HL-60/S4 treated with phorbol 12-myristate 13-acetate at 8.2 ng/mL for 4 days and 3 days (cell line): ENCODE measurements around the gene TRRAP.
"Not testable (repeated sequence)": the region's sequence is repeated elsewhere in the genome, so short reads cannot be mapped to it uniquely, and the experiment has no call there.

ENCODE experiments used
- in situ Hi-C: fragments of 300-500 bp; cut with MboI; formaldehyde crosslinking; loops from 2 replicates; pipeline ENCODE4 v1.15.0; 2022; ENCODE audit warnings: low sequenced_read_pairs

The TRRAP gene

DNA sequence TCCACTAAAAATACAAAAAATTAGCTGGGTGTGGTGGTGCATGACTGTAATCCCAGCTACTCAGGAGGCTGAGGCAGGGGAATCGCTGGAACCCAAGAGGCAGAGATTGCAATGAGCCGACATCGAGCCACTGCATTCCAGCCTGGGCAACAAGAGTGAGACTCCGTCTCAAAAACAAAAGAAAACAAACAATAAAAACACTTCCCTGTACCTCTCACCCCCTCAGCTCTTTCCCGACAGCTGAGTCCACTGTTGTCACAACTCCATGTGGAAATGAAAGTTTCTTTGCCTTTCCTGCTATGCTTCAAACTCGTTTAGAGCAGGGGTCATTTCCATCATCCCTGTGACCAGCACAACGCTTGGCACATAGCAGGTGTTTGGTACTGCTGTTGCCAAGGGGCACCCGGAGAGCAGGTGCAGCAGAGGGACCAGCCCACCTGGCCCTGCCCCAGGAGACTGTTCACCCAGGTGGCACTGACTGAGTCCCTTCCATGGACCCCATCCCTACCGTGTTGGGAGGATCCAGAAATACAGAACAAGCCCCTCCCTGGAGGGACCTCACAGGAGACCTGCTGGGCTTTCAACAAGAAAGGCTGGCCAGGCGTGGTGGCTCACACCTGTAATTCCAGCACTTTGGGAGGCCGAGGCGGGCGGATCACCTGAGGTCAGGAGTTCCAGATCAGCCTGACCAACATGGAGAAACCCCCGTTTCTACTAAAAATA is 13.4 kb upstream of the TRRAP start:
- in situ Hi-C loops: no loop called here

DNA sequence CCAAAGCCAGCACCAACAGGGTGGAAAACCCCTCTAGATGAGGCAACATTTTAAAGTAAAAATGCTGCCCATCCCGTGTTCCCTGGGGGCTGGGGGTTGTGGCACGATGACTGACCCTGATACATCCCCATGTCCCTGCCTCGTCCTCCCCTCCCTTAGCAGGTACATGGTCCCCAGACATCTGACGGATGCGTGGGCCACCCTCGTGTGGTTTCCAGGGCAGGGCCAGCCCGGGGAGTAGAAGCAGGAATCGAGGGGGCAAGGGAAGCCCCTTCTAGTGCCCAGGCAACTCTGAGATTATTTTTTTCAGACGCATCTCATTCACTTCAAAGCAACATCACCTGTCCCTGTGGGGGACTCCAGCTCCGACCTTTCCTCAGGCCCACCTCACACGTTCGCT is 12.0 kb upstream of the TRRAP start:
- in situ Hi-C loops: no loop called here

DNA sequence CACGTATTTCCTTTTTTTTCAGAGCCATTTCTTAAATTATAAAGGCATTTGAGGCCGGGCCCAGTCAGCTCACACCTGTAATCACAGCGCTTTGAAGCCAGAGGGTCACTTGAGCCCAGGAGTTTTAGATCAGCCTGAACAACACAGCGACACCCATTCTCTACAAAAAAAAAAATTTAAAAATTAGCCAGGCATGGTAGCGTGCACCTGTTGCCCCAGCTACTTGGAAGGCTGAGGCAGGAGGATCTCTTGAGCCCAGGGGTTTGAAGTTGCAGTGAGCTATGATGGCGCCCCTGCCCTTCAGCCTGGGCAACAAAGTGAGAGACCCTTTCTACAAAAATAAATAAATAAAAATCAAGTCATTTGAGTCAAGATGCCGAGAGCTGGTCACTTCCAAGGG is 11.6 kb upstream of the TRRAP start:
- in situ Hi-C loops: no loop called here

DNA sequence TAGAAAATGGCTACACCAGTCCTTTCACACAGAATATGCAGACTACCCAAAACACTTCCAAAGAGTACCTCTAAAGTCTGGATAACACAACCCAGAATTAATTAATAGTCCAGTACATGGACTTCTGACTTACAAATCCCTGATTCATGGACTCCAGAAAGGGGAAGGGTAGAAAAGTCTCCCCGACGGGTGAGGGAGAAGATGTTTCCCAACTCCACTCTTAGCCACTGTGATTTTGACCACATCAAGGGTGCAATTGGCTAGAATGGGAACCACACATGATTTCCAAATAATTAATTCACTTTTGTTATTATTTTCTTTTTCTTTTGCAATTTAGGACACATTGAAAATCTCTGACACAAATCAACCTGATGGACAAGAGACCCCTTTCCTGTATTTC is 9.9 kb upstream of the TRRAP start:
- in situ Hi-C loops: no loop called here

DNA sequence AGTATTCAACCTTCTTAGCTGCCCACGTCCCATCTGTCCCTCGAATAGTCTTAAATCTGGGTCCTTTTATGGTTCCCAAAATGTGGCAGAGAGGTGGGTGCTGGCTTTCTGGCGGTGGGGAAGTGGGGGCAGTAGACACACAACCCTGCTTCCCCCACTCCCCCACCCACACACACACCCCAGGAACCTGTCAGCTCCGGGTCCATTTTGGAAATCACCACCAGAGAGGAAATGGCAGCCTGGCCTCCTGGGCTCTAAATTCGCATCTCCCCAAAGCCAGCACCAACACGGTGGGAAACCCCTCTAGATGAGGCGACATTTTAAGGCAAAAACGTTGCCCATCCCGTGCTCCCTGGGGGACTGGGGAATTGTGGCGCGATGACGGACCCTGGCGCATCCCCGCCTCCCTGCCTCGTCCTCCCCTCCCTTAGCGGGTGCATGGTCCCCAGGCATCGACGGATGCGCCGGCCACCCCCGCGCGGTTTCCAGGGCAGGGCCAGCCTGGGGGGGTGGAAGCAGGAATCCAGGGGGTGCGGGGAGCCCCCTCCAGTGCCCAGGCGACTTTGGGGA is 9.2 kb upstream of the TRRAP start:
- in situ Hi-C loops: no loop called here

DNA sequence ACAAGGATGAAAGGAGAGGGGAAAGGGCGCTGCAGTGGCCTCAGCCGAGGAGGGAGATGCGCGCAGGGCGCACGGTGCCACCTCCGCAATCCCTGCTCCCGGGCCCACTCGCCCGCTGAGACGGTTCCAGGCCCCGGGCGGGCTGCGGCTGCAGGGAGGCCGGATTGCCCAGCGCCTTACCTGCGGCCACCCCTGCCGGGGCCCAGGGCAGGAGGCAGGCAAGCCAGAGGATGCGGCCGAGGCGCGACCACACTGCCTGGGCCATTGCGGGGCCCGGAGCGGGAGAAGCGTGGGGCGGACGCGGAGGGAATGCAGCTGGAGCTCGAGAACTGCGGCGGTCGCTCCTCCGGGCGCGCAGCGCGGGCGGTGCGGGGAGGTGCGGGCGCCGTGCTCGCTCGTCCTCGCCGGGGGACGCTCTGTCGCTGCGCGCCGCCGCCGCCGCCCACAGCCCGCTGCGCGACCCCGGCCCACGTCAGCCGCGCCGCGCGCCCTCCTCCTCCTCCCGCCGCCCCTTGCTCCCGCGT is 8.7 kb upstream of the TRRAP start, which contains the start of gene TMEM130:
Gene TMEM130 (minus strand): TSS at position 418 of the 524 bp plus-strand sequence. CDS start 153 bp downstream, at position 265.
- in situ Hi-C loops: no loop called here

DNA sequence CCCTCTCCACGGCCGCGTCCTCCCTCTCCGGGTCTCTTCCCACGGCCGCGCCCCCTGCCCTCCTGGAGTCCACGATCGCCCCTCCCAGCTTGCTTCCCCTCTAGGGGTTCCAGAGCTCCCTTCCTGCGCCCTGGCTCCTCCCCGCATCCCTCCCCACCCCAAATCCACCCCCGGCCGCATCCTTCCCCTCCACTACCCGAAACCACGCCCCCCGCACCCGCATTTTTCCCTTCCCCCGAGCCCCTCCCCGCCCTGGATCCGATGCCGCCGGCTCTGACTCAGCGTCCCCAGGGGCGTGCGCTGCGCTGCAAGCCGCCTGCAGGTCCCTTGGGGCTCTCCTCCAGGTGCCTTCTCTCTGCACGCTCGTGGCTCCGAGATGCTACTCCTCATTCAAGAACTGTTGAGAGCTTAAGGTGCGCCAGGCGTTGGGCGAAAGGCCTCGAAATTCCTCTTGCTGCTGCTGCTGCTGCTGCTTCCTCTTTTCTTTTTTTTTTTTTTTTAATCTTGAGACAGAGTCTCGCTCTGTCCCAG is 8.1 kb upstream of the TRRAP start:
- in situ Hi-C loops: no loop called here

DNA sequence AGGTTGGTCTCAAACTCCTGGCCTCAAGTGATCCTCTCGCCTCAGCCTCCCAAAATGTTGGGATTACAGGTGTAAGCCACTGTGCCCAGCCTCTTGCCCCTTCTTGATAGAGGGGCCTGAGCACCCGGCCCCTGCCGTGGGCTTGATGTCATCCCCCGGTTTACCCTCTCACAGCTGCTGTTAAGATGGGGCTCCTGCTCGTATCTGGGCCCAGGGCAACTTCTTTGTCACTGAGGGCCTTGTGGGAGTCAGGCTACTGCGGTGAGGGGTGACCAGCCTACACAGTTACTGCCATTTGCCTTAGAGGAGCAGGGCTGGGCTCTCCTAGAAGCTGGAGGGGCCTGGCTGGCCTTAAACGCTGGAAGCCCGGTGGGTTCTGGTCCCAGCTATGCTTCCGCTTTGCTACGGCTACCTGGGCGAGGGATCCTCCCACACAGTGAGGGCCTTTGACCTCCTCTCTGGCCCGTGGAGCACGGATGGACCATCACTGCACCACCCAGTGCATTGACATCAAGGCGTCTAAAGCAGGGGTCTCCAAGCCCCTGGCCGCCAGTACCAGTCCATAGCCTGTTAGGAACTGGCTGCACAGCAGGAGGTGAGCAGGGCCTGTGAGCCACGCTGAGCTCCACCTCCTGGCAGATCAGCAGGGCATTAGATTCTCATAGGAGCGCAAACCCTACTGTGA is 7.4 kb upstream of the TRRAP start:
- in situ Hi-C loops: no loop called here

DNA sequence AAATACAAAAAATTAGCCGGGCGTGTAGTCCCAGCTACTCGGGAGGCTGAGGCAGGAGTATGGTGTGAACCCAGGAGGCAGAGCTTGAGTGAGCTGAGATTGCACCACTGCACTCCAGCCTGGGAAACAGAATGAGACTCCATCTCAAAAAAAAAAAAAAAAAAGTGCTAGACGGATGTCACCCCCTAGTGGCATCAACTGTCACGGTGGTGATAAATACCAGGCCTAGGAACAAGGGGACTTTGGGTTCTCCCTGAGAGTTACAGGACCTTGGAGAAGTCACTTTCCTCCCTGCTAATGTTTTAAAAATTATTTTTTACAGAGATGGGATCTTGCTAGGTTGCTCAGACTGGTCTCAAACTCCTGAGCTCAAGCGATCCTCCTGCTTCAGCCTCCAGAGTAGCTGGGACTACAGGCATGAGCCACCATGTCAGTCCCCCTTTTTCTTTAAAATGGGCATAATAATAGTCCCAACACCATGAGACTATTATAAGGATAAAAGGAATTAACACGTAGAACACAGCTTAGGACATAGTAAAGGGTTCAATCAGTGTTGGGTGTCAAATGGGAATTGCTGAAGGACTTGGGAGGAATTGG is 5.9 kb upstream of the TRRAP start:
- in situ Hi-C loops: no loop called here

DNA sequence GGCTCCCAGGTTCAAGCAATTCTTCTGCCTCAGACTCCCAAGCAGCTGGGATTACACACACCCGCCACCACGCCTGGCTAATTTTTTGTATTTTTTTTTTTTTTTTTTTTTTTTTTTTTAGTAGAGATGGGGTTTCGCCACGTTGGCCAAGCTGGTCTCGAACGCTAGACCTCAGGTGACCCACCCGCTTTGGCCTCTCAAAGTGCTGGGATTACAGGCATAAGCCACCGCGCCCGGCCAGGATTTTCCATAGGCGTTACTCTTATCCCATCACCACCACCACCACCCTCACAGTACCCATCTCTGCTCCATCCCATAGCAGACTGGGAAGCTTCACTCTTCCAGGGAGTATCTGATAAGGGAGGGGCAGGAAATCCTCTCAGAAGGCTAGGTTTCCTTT is 4.7 kb upstream of the TRRAP start:
- in situ Hi-C loops: not testable (repeated sequence)

DNA sequence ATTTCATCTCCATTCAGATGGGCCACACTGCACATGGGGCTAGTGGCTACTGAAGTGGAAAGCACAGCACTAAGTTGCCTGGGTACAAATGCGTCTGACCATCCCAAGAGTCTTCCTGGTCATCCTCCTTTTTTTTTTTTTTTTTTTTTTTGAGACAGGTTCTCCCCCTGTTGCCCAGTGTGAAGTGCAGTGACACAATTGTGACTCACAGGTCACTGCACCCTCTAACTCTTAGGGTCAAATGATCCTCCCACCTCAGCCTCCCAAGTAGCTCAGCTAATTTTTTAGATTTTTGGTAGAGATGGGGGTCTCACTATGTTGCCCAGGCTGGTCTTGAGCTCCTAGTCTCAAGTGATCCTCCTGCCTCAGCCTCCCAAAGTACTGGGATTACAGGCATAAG is 3.4 kb upstream of the TRRAP start:
- in situ Hi-C loops: no loop called here

DNA sequence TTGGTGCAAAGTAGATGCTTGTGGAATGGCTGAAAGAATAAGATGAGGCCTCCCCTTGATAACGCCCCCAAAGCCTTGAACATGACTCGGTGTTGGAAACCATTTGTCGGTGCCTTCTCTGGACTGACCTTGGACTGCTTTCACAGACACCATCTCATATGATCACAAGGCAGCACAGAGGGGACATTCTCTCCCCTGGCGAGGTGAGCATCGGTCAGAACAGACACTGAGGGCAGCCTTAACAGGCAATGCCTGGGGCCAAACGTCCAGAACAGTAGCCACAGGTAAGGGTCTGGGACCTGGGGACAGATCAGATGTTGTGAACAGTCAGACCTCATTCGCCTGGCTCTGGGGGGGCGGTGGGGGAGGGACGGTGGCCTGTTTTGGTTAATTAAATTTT is 2.8 kb upstream of the TRRAP start:
- in situ Hi-C loops: no loop called here

DNA sequence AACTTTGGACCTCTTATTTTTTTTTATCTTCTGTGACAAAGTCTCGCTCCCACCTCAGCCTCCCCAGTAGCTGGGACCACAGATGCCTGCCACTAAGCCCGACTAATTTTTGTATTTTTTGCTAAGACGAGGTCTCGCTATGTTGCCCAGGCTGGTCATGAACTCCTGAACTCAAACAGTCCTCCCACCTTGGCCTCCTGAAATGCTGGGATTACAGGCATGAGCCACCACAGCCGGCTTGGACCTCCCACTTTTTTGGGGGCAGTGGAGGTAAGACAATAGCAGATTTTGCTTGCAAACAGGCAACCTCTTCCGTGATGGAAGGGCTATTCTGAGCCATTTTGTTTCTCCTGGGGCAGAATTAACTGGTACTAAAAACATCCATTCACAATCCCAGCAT is 1.2 kb upstream of the TRRAP start:
- in situ Hi-C loops: no loop called here

DNA sequence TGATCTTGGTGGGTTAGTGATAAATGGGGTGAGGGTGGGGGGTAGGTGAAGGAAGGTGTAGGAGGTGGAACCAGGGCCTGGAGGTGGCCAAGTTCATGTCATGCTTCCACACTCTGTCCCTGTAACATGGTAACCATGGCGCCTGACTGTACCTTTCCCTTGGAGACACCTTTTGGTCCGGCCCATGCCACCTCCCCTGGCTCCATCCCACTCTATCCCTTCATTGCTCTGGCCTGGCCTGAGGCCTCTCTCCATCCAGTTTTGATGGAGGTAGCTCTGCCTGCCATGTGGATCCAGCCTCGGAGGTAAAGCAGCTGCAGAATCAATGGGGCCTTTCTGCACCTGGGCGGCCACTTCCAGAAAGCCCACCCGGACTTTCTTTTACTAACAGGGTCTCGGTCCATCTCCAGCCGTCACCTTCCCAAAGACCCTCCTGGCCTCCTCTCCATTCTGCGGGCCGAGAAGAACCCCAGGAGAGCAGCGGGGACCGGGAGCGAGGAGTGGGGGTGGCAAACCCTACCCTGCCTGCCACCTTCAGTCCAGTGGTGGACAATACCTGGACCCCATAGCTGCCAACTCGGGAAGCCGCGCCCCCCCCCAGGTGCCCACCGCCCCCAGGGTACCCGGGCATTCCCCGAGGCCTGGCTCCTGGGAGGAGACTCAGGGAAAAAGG is 504 bp upstream of the TRRAP start:
- in situ Hi-C loops: no loop called here

DNA sequence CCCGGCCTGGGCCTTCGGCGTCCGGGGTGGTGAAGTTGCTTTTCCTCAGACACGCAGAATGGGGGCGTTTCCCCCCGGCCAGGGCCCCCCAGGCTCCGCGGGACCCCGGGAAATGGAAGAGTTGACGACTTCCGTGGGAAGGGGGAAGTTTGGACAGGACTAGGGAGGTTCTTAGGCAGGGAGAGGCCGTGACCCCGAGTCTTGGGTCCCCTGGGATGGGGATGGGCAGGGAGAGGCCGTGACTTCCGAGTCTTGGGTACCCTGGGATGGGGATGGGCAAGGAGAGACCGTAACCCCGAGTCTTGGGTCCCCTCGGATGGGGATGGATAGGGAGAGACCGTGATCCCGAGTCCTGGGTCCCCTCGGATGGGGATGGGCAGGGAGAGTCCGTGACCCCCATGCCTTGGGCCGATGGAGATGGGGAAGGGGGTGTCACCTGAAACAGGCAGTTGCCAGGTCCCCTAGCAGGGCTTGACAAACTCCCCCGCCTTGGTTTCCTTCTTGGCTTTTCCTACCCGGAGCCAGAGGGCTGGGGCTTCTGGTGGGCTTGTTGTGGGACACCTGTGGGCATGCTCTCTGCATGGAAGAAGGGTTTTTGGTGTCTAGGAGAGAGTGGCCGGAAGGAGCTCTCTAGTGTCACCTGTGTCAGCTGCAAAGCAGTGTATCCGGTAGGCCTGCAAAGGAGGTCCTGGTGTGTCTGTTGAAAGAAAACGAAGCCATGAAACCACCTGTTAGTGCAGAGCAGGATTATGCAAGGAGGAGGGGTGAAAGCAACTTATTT is 1.1 kb downstream of the TRRAP start:
- in situ Hi-C loops: no loop called here

DNA sequence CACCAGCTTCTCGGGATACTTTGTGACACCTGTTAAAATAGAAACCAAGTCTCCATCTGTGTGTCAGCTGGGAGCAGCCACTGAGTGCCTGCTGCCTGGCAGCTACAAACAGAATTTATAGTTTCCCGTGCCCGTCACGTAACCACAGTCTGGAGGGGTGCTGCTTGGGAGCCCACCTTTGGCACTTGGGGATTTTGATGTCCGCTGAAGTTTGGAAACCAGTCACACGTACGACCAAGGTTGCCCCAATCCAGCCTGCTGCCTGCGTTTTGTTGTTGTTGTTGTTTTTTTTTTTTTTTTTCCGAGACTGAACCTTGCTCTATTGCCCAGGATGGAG is 1.6 kb downstream of the TRRAP start:
- in situ Hi-C loops: no loop called here

DNA sequence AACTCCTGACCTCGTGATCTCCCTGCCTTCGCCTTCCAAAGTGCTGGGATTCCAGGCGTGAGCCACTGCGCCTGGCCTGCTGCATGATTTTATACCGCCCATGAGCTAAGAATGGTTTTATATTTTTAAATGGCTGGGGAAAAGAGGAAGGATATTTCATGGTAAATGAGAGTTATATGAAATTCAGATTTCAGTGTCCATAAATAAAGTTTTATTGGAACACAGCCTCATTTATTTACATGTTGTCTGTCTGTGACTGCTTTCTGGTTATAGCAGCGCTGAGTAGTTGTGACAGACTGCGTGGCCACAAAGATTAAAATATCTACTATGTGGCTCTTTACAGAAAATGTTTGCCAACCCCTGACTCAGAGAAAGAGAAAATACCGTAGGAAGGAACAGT is 2.2 kb downstream of the TRRAP start:
- in situ Hi-C loops: no loop called here

DNA sequence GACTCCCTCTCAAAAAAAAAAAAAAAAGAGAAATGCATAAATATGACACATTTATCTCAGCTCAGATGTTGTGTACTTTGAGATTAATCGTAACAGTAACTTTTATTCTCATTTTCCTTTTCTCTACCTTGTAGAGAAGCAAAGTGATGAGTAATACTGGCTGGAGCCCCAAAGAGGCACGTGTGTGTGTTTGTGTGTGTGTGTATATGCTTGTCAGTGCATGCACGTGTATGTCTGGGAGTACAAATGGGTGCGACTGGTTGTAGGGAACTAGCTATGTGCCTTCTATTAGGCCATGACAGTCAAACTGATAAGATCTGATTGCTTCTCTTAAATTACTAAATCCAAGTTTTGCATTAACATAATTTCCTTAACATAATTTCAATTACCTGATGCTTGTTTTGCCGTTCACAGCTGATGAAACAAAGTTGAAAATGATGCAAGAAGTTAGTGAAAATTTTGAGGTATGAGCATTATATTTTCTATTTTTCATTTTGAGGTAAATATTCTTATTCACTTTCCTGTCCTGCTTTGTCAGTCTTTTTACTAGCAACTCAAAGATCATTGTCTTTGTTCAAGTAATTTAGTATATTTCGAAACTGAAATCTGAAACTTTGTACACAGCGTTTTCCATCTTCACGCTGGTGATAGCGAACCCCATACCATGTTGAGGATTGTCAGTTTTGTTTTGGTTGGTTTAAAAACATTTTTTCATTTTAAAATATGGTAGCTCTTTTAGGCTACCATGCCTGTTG is 3.4 kb downstream of the TRRAP start:
- in situ Hi-C loops: no loop called here

DNA sequence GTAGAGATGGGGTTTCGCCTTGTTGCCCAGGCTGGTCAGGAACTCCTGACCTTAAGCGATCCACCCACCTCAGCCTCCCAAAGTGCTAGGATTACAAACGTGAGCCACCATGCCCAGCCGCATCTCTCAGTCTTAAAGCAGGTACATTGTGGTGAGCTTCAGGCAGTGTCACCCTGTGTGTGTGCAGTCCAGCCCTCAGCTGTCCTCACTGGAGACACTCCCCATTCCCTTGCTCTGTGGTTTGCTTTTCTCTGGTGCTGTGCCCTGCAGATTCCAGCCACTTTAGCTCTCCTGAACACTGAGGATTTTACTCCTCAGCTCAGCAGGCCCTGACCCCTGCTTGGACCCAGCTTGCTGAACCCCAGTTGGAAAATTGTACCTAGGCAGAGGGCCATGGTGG is 6.1 kb downstream of the TRRAP start:
- in situ Hi-C loops: no loop called here

DNA sequence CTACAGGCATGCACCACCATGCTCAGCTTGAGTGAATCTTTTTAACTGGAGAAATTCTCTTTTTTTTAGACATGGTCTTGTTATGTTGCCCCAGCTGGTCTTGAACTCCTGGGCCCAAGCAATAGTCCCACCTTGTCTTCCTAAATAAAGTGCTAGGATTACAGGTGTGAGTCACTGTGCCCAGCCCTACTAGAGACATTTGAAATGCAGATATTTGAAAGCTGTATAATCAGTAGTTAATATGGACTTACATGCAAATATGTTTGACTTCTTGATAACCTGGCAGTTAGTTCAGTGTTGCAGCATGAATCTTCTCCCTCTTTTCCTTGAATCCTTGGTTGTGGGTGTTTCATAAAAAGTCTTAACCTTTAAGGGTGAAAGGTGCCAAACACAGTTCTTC is 8.7 kb downstream of the TRRAP start:
- in situ Hi-C loops: no loop called here
